ENCODE results near the gene ADAM12. TPM values are rescaled to one million over a fixed set of nuclear protein-coding genes. Genes with fewer than 3 reads are reported as not detected.

The ADAM12 gene
- total and polyA plus RNA-seq, 5 experiments from 2014 or later: 0.49 TPM; not detected in 4

GRCh38 chr10:126045861-126046260 lies 342.4 kb downstream of the ADAM12 start:
- ATAC-seq (no peak), DNase-seq (no peak)
- peaks cover 2 to 22% (median 17%) of the 10 kb centered on the region in 4 donors for H3K4me1 Mint-ChIP-seq
- H3K36me3 Mint-ChIP-seq: no peaks in the 10 kb centered on the region
- POLR2A ChIA-PET: no interaction called here
- peaks cover 0 to 12% (median 5%) of the 10 kb centered on the region in 5 donors for H3K27me3 Mint-ChIP-seq
- no peaks in the 10 kb centered on the region for H3K9me3 Mint-ChIP-seq
- no peak overlapping the region for H3K27ac Mint-ChIP-seq
- H3K4me3 Mint-ChIP-seq: no peak overlapping the region

GRCh38 chr10:126043389-126043788 lies 344.9 kb downstream of the ADAM12 start:
- Mint-ChIP-seq H3K27me3 (peaks cover 0 to 3% (median 0%) of the 10 kb centered on the region in 5 donors), H3K4me1 (peaks cover 2 to 28% (median 17%) of the 10 kb centered on the region in 4 donors), H3K27ac (peak overlapping the region in 3 of 10 donors; percentile 22 to 56 (median 56)), H3K9me3 (peaks cover 0 to 2% (median 0%) of the 10 kb centered on the region in 9 donors), H3K36me3 (no peaks in the 10 kb centered on the region), H3K4me3 (no peak overlapping the region)
- DNase-seq: no peak
- no peak for ATAC-seq
- POLR2A ChIA-PET: no interaction called here

- DNase-seq (no peak), ATAC-seq (no peak)
- Mint-ChIP-seq H3K27me3 (peaks cover 0 to 3% (median 0%) of the 10 kb centered on the region in 5 donors), H3K4me3 (no peak overlapping the region), H3K27ac (peak overlapping the region in 1 of 10 donors; percentile 96), H3K4me1 (peaks cover 2 to 28% (median 17%) of the 10 kb centered on the region in 4 donors), H3K36me3 (no peaks in the 10 kb centered on the region), H3K9me3 (peaks cover 0 to 2% (median 0%) of the 10 kb centered on the region in 9 donors)
- POLR2A ChIA-PET: no interaction called here
These were observed 345.4 kb downstream of the ADAM12 start for GRCh38 chr10:126042906-126043305.

- Mint-ChIP-seq H3K9me3 (peaks cover 0 to 2% (median 0%) of the 10 kb centered on the region in 9 donors), H3K27ac (peak overlapping the region; percentile 69 to 96 (median 90)), H3K4me1 (peaks cover 2 to 28% (median 17%) of the 10 kb centered on the region in 4 donors), H3K36me3 (no peaks in the 10 kb centered on the region), H3K4me3 (peak overlapping the region; percentile 33 to 79 (median 61)), H3K27me3 (peaks cover 0 to 3% (median 0%) of the 10 kb centered on the region in 5 donors)
- ATAC-seq (peak; percentile 13 to 23), DNase-seq (no peak)
- POLR2A ChIA-PET: no interaction called here
These were observed 345.9 kb downstream of the ADAM12 start for GRCh38 chr10:126042354-126042753.

- Mint-ChIP-seq H3K9me3 (peaks cover 0 to 2% (median 0%) of the 10 kb centered on the region in 9 donors), H3K4me3 (peak overlapping the region; percentile 33 to 79 (median 61)), H3K4me1 (peaks cover 2 to 28% (median 17%) of the 10 kb centered on the region in 4 donors), H3K27ac (peak overlapping the region; percentile 69 to 96 (median 90)), H3K36me3 (no peaks in the 10 kb centered on the region), H3K27me3 (peaks cover 0 to 3% (median 0%) of the 10 kb centered on the region in 5 donors)
- DNase-seq (peak; percentile 17 to 91 (median 52)), ATAC-seq (peak; percentile 89 to 92)
- POLR2A ChIA-PET: no interaction called here
These were observed 346.5 kb downstream of the ADAM12 start for GRCh38 chr10:126041804-126042231.

GRCh38 chr10:126041117-126041516 lies 347.2 kb downstream of the ADAM12 start:
- peaks cover 2 to 32% (median 17%) of the 10 kb centered on the region in 4 donors for H3K4me1 Mint-ChIP-seq
- H3K9me3 Mint-ChIP-seq: peaks cover 0 to 2% (median 0%) of the 10 kb centered on the region in 9 donors
- H3K27ac Mint-ChIP-seq: peak overlapping the region in 7 of 10 donors; percentile 44 to 96 (median 82)
- H3K36me3 Mint-ChIP-seq: no peaks in the 10 kb centered on the region
- DNase-seq (no peak), ATAC-seq (no peak)
- H3K27me3 Mint-ChIP-seq: peaks cover 0 to 3% (median 0%) of the 10 kb centered on the region in 5 donors
- POLR2A ChIA-PET: no interaction called here
- H3K4me3 Mint-ChIP-seq: peak overlapping the region in 1 of 10 donors; percentile 44

GRCh38 chr10:126037946-126038345 lies 350.3 kb downstream of the ADAM12 start:
- Mint-ChIP-seq H3K36me3 (no peaks in the 10 kb centered on the region), H3K9me3 (peaks cover 0 to 9% (median 0%) of the 10 kb centered on the region in 9 donors), H3K4me3 (no peak overlapping the region), H3K4me1 (peaks cover 2 to 31% (median 17%) of the 10 kb centered on the region in 4 donors), H3K27ac (no peak overlapping the region), H3K27me3 (no peaks in the 10 kb centered on the region)
- POLR2A ChIA-PET: no interaction called here
- ATAC-seq (no peak), DNase-seq (no peak)

- POLR2A ChIA-PET: no interaction called here
- peaks cover 0 to 9% (median 0%) of the 10 kb centered on the region in 9 donors for H3K9me3 Mint-ChIP-seq
- H3K27me3 Mint-ChIP-seq: no peaks in the 10 kb centered on the region
- ATAC-seq (no peak), DNase-seq (no peak)
- H3K36me3 Mint-ChIP-seq: no peaks in the 10 kb centered on the region
- H3K4me1 Mint-ChIP-seq: peaks cover 0 to 20% (median 5%) of the 10 kb centered on the region in 4 donors
- H3K4me3 Mint-ChIP-seq: no peak overlapping the region
- no peak overlapping the region for H3K27ac Mint-ChIP-seq
These were observed 351.8 kb downstream of the ADAM12 start for GRCh38 chr10:126036515-126036914.

- H3K4me1 Mint-ChIP-seq: peaks cover 0 to 9% (median 0%) of the 10 kb centered on the region in 4 donors
- POLR2A ChIA-PET: no interaction called here
- ATAC-seq: no peak
These were observed 353.7 kb downstream of the ADAM12 start for GRCh38 chr10:126034586-126034985.

GRCh38 chr10:126029999-126030398 lies 358.3 kb downstream of the ADAM12 start:
- ATAC-seq (no peak), DNase-seq (no peak)
- peaks cover 3 to 46% (median 17%) of the 10 kb centered on the region in 9 donors for H3K9me3 Mint-ChIP-seq
- H3K4me1 Mint-ChIP-seq: no peaks in the 10 kb centered on the region
- H3K27me3 Mint-ChIP-seq: peaks cover 0 to 6% (median 2%) of the 10 kb centered on the region in 5 donors
- H3K36me3 Mint-ChIP-seq: peaks cover 0 to 10% (median 0%) of the 10 kb centered on the region in 3 donors
- POLR2A ChIA-PET: no interaction called here
- no peak overlapping the region for H3K4me3 Mint-ChIP-seq
- no peak overlapping the region for H3K27ac Mint-ChIP-seq

More at GRCh38 chr10:126034586-126034985, 353.7 kb downstream of the ADAM12 start:
- Mint-ChIP-seq H3K9me3 (peaks cover 0 to 10% (median 2%) of the 10 kb centered on the region in 9 donors), H3K27me3 (no peaks in the 10 kb centered on the region), H3K4me3 (no peak overlapping the region), H3K27ac (no peak overlapping the region), H3K36me3 (no peaks in the 10 kb centered on the region)
- DNase-seq: no peak

- no peak for DNase-seq
- POLR2A ChIA-PET: no interaction called here
- peaks cover 0 to 11% (median 2%) of the 10 kb centered on the region in 5 donors for H3K27me3 Mint-ChIP-seq
- peaks cover 0 to 10% (median 0%) of the 10 kb centered on the region in 3 donors for H3K36me3 Mint-ChIP-seq
- no peak overlapping the region for H3K4me3 Mint-ChIP-seq
- no peak for ATAC-seq
- H3K4me1 Mint-ChIP-seq: no peaks in the 10 kb centered on the region
- no peak overlapping the region for H3K27ac Mint-ChIP-seq
- H3K9me3 Mint-ChIP-seq: peaks cover 3 to 47% (median 24%) of the 10 kb centered on the region in 9 donors
These were observed 360.6 kb downstream of the ADAM12 start for GRCh38 chr10:126027692-126028091.

GRCh38 chr10:126022841-126023240 lies 365.4 kb downstream of the ADAM12 start:
- POLR2A ChIA-PET: no interaction called here
- Mint-ChIP-seq H3K4me3 (no peak overlapping the region), H3K9me3 (peaks cover 0 to 33% (median 17%) of the 10 kb centered on the region in 9 donors), H3K36me3 (peaks cover 0 to 10% (median 0%) of the 10 kb centered on the region in 3 donors), H3K27me3 (peaks cover 6 to 24% (median 10%) of the 10 kb centered on the region in 5 donors), H3K4me1 (no peaks in the 10 kb centered on the region), H3K27ac (no peak overlapping the region)
- no peak for ATAC-seq
- DNase-seq: no peak

GRCh38 chr10:126021833-126022500 lies 366.3 kb downstream of the ADAM12 start:
- Mint-ChIP-seq H3K4me3 (no peak overlapping the region), H3K27ac (no peak overlapping the region)
- POLR2A ChIA-PET: no interaction called here

More at GRCh38 chr10:126021833-126022500, 366.3 kb downstream of the ADAM12 start:
- no peaks in the 10 kb centered on the region for H3K4me1 Mint-ChIP-seq
- ATAC-seq (no peak), DNase-seq (no peak)
- H3K9me3 Mint-ChIP-seq: peaks cover 0 to 25% (median 14%) of the 10 kb centered on the region in 9 donors
- peaks cover 0 to 10% (median 0%) of the 10 kb centered on the region in 3 donors for H3K36me3 Mint-ChIP-seq
- peaks cover 7 to 29% (median 10%) of the 10 kb centered on the region in 5 donors for H3K27me3 Mint-ChIP-seq
